Keratinocyte (primary cell): ENCODE measurements around the gene GARIN5B. TPM values are rescaled to one million over a fixed set of nuclear protein-coding genes. Genes with fewer than 3 reads are reported as not detected.

Experiments used
- DNase-seq: peaks from one replicate; pipeline ENCODE4 v3.0.0-alpha.2; 2011; ENCODE audit warnings: low read depth, missing footprints, low spot score
- FAIRE-seq: peaks from 2 replicates; lab custom pipeline; 2011; peaks lifted over from hg19 to GRCh38; lab: Jason Lieb, UNC
- H2AFZ ChIP-seq: 2 replicates; pipeline ENCODE4 v1.6.0; 2012; ENCODE audit warnings: low read length, control low read depth, inconsistent platforms; ENCODE audit not compliant: control insufficient read depth
- H3K27ac ChIP-seq: 2 replicates; pipeline ENCODE4 v1.5.1; 2011; ENCODE audit warnings: low read length; ENCODE audit not compliant: control insufficient read depth, insufficient read depth
- H3K27me3 ChIP-seq: 3 replicates; pipeline ENCODE4 v1.6.0; 2011; ENCODE audit warnings: low read length; ENCODE audit not compliant: control insufficient read depth, insufficient read depth; ENCODE audit errors: extremely low read depth
- H3K36me3 ChIP-seq, 2 experiments: 2 replicates in 1 of 2; 3 replicates in 1 of 2; pipeline ENCODE4 v1.5.1; 2011; ENCODE audit warnings: low read length in 2 of 2, mild to moderate bottlenecking in 1 of 2; ENCODE audit not compliant: control insufficient read depth in 2 of 2, insufficient read depth in 2 of 2; ENCODE audit errors: extremely low read depth in 1 of 2
- H3K4me1 ChIP-seq: 3 replicates; pipeline ENCODE4 v1.5.1; 2011; ENCODE audit warnings: low read length; ENCODE audit not compliant: control insufficient read depth, insufficient read depth; ENCODE audit errors: extremely low read depth
- H3K4me2 ChIP-seq: 3 replicates; pipeline ENCODE4 v1.6.0; 2011; ENCODE audit warnings: low read depth, low read length; ENCODE audit not compliant: control insufficient read depth, insufficient read depth; ENCODE audit errors: extremely low read depth
- H3K4me3 ChIP-seq, 3 experiments: fragments of 200-600 bp in 1 of 3; sonication (generic) in 1 of 3; 2 replicates in 2 of 3; 3 replicates in 1 of 3; pipeline ENCODE4 v1.5.1; 2011 to 2016; ENCODE audit warnings: low read length in 3 of 3, mild to moderate bottlenecking in 3 of 3, control low read depth in 2 of 3, inconsistent platforms in 1 of 3, low read depth in 1 of 3, mixed read lengths in 1 of 3, mixed run types in 1 of 3, moderate library complexity in 1 of 3; ENCODE audit not compliant: control insufficient read depth in 2 of 3, insufficient read depth in 2 of 3; ENCODE audit errors: extremely low read depth in 1 of 3
- H3K79me2 ChIP-seq: 2 replicates; pipeline ENCODE4 v1.6.0; 2012; ENCODE audit warnings: low read length; ENCODE audit not compliant: control insufficient read depth, insufficient read depth
- H3K9ac ChIP-seq: 3 replicates; pipeline ENCODE4 v1.6.0; 2011; ENCODE audit warnings: low read length; ENCODE audit not compliant: control insufficient read depth, insufficient read depth; ENCODE audit errors: extremely low read depth
- H3K9me1 ChIP-seq: 3 replicates; pipeline ENCODE4 v1.6.0; 2011; ENCODE audit warnings: low read length; ENCODE audit not compliant: control insufficient read depth, insufficient read depth; ENCODE audit errors: extremely low read depth
- H3K9me3 ChIP-seq: 2 replicates; pipeline ENCODE4 v1.5.1; 2012; ENCODE audit warnings: low read depth, low read length; ENCODE audit not compliant: control insufficient read depth
- H4K20me1 ChIP-seq: 3 replicates; pipeline ENCODE4 v1.6.0; 2011; ENCODE audit warnings: low read length; ENCODE audit not compliant: control insufficient read depth, insufficient read depth; ENCODE audit errors: extremely low read depth
- EZH2 ChIP-seq: IDR thresholded peaks from one replicate; pipeline ENCODE4 v1.6.1; 2012; ENCODE audit warnings: inconsistent platforms, mild to moderate bottlenecking, low read length, moderate library complexity
- dilution Hi-C: fragments of 300-500 bp; cut with MboI; formaldehyde crosslinking; loops from one replicate; pipeline ENCODE4 v1.7.0; 2020; ENCODE audit warnings: low sequenced_read_pairs; ENCODE audit not compliant: extremely low pct_ligation_motif_present
- polyA plus RNA-seq, 5 experiments: library from polyadenylated mRNA; depleted of rRNA in 3 of 5; stranded (reverse) in 3 of 5; stranded (forward) in 1 of 5; unstranded in 1 of 5; fragments of >200 nt; gene quantifications; 1 replicate in 1 of 5; 2 replicates in 3 of 5; 3 replicates in 1 of 5; pipeline versions ENCODE4 v1.2.1 to v1.2.3, GENCODE V29; 2011 to 2012; ENCODE audit warnings: missing spikeins in 2 of 5, low read depth in 1 of 5, low replicate concordance in 1 of 5
- TF ChIP-seq, protein P1 (sequence below), 3 experiments: IDR thresholded peaks in 1 of 3; conservative IDR thresholded peaks in 1 of 3; optimal IDR thresholded peaks in 1 of 3; 2 replicates in 2 of 3; 3 replicates in 1 of 3; pipeline versions ENCODE3 to v1.5.1; 2011; ENCODE audit warnings: low read length in 3 of 3, mild to moderate bottlenecking in 3 of 3, moderate library complexity in 2 of 3, control low read depth in 1 of 3, inconsistent platforms in 1 of 3; ENCODE audit not compliant: insufficient read depth in 2 of 3; ENCODE audit errors: extremely low read depth in 1 of 3

The GARIN5B gene
- polyA plus RNA-seq, 1 donor (not counting 4 experiments of a cell fraction or from before 2014, with no cell fraction given) = not detected

DNA sequence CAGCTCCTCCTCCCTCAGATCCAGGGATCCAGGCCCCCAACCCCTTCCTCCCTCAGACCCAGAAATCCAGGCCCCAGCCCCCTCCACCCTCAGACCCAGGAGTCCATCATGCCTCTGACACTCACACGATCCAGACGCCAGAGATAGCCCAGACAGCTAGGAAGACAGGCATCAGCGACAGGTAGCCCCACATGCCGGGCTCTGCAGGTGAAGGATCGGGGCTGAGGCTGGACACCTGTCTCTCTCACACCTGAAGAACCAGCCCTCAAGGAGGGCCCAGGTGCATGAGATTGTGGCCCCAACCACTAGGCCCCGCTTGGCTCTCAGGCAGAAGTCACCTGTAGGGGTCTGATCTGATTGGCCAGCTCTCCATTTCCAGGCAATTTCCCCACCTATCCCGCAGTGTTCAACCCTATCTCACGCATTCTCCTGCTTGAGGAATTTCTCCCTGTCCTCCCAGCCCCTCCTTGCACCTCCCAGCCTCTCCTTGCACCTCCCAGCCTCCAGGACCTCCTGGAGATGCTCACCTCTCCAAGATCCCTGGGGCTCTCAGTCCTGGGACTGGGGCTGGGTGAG is 42.1 kb downstream of the GARIN5B start:
- no peak overlapping the region for H3K9ac ChIP-seq
- no peaks in the 10 kb centered on the region for H4K20me1 ChIP-seq
- no peak overlapping the region for H3K27ac ChIP-seq
- peaks cover 19% of the 10 kb centered on the region for H3K27me3 ChIP-seq
- H3K36me3 ChIP-seq = no peaks in the 10 kb centered on the region
- FAIRE-seq (no peak), DNase-seq (no peak)
- no peak overlapping the region for H3K4me2 ChIP-seq
- no peak overlapping the region for H3K4me3 ChIP-seq
- H3K4me1 ChIP-seq = peaks cover 5% of the 10 kb centered on the region
- dilution Hi-C loops = no loop called here
- H3K9me1 ChIP-seq = no peaks in the 10 kb centered on the region
- no peaks in the 10 kb centered on the region for H3K79me2 ChIP-seq
- no peak overlapping the region for H2AFZ ChIP-seq
- H3K9me3 ChIP-seq = no peaks in the 10 kb centered on the region
- TF ChIP-seq, protein P1, sequence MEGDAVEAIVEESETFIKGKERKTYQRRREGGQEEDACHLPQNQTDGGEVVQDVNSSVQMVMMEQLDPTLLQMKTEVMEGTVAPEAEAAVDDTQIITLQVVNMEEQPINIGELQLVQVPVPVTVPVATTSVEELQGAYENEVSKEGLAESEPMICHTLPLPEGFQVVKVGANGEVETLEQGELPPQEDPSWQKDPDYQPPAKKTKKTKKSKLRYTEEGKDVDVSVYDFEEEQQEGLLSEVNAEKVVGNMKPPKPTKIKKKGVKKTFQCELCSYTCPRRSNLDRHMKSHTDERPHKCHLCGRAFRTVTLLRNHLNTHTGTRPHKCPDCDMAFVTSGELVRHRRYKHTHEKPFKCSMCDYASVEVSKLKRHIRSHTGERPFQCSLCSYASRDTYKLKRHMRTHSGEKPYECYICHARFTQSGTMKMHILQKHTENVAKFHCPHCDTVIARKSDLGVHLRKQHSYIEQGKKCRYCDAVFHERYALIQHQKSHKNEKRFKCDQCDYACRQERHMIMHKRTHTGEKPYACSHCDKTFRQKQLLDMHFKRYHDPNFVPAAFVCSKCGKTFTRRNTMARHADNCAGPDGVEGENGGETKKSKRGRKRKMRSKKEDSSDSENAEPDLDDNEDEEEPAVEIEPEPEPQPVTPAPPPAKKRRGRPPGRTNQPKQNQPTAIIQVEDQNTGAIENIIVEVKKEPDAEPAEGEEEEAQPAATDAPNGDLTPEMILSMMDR (optimal IDR thresholded peaks at IDR 0.05 in 1 of 3, IDR thresholded peaks at IDR 0.05 in 1 of 3, conservative IDR thresholded peaks at IDR 0.05 in 1 of 3; ENCODE audit: extremely low read depth in 1 of 3, insufficient read depth in 2 of 3, low read length in 3 of 3) = no peak
- no peak for TF ChIP-seq EZH2

GRCh38 chr19:55319785-55320184 is 43.3 kb downstream of the GARIN5B start:
- H3K4me1 ChIP-seq = peaks cover 6% of the 10 kb centered on the region
- H3K36me3 ChIP-seq = no peaks in the 10 kb centered on the region
- no peaks in the 10 kb centered on the region for H4K20me1 ChIP-seq
- H2AFZ ChIP-seq = no peak overlapping the region
- no peak overlapping the region for H3K4me3 ChIP-seq
- no peak overlapping the region for H3K27ac ChIP-seq
- no peak for TF ChIP-seq EZH2
- TF ChIP-seq, protein P1 (optimal IDR thresholded peaks at IDR 0.05 in 1 of 3, IDR thresholded peaks at IDR 0.05 in 1 of 3, conservative IDR thresholded peaks at IDR 0.05 in 1 of 3; ENCODE audit: extremely low read depth in 1 of 3, insufficient read depth in 2 of 3, low read length in 3 of 3) = no peak
- H3K4me2 ChIP-seq = no peak overlapping the region
- H3K9me3 ChIP-seq = no peaks in the 10 kb centered on the region
- peaks cover 19% of the 10 kb centered on the region for H3K27me3 ChIP-seq
- no peak overlapping the region for H3K9ac ChIP-seq
- dilution Hi-C loops = no loop called here
- DNase-seq = no peak
- no peaks in the 10 kb centered on the region for H3K79me2 ChIP-seq
- H3K9me1 ChIP-seq = no peaks in the 10 kb centered on the region
- FAIRE-seq = no peak
